Activated naive CD4-positive, alpha-beta T cell treated with anti-CD3 and anti-CD28 coated beads, Interleukin-2, amount 10 ng/mL, durations not matched to agents 7 days and 5 days (primary cell): Measurements from ENCODE around the gene GRIN1.

Source experiments
- CTCF ChIA-PET: fragments of 350-600 bp; sonication (Branson Sonifier 250); formaldehyde crosslinking; loops from one replicate; lab custom pipeline; 2021; ENCODE audit warnings: antibody characterized with exemption; lab: Charles Lee
- DNase-seq: peaks from one replicate; pipeline ENCODE4 v3.0.0-alpha.2; 2020
- H3K27ac Mint-ChIP-seq: one replicate; pipeline ENCODE4 v1.8.0; 2021; ENCODE audit warnings: mild to moderate bottlenecking, moderate library complexity, mixed read lengths
- H3K27me3 Mint-ChIP-seq: one replicate; pipeline ENCODE4 v1.8.0; 2021; ENCODE audit warnings: mild to moderate bottlenecking, mixed read lengths
- H3K36me3 Mint-ChIP-seq: one replicate; pipeline ENCODE4 v1.8.0; 2021; ENCODE audit warnings: mixed read lengths
- H3K4me1 Mint-ChIP-seq: one replicate; pipeline ENCODE4 v1.8.0; 2021; ENCODE audit warnings: mixed read lengths
- H3K4me3 Mint-ChIP-seq: one replicate; pipeline ENCODE4 v1.8.0; 2021; ENCODE audit warnings: mild to moderate bottlenecking, moderate library complexity, mixed read lengths
- H3K9me3 Mint-ChIP-seq: one replicate; pipeline ENCODE4 v1.8.0; 2021; ENCODE audit warnings: mixed read lengths

Gene GRIN1

DNA sequence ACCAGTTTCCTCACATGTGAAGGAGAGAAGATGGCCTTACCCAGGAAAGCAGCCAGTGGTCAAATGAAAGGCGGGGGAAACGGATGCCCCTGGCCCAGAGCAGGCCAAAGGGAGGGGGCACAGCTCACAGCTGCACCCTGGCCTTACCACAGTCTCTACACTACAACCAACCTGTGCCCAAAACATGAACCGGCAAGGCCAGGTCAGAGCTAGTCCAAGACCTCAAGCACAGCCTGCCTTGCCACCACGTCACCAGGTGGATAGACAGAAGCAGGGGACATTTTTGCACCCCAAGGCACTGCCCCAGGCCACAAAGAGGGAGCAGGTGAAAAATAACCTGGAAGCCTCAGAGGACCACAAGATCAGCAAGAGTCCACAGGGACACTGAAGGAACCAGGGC is 4.5 kb downstream of the GRIN1 start:
- Mint-ChIP-seq H3K27ac (no peak overlapping the region), H3K4me3 (no peak overlapping the region), H3K27me3 (peaks cover 61% of the 10 kb centered on the region), H3K9me3 (no peaks in the 10 kb centered on the region), H3K36me3 (no peaks in the 10 kb centered on the region), H3K4me1 (peaks cover 15% of the 10 kb centered on the region)
- CTCF ChIA-PET, result no interaction called here
- no peak for DNase-seq

DNA sequence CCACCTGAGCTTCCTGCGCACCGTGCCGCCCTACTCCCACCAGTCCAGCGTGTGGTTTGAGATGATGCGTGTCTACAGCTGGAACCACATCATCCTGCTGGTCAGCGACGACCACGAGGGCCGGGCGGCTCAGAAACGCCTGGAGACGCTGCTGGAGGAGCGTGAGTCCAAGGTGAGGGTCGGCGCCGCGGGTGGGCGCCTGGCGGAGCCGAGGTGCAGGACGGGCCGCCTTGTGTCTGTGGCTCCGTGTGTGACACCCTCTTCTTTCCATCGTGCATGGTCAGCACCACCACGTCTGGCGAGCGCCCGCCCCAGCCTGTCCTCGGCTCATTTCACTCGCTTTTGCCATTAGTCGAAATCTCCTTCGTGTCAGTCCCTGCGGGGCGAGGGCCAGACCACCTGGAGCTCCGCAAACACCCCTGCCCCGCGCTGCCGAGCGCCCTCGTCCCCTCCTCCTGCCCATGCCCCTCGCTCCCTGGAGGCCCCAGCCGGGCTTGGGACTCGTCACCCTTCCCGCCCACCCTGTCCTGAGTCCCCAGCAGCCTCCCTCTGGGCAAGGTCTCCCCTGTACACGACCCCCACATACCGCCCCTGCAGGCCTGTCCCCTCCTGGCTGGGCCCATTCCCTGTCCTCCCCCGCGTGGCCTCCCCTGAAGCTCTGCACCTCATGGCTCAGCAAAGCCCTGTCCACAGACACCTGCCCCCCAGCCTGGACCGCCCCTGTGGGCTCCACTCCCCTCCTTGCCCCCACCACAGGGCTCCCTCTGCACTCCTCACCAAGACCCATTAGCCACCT is 7.0 kb downstream of the GRIN1 start:
- Mint-ChIP-seq H3K36me3 (no peaks in the 10 kb centered on the region), H3K27ac (no peak overlapping the region), H3K4me1 (peaks cover 5% of the 10 kb centered on the region), H3K27me3 (peaks cover 47% of the 10 kb centered on the region), H3K9me3 (no peaks in the 10 kb centered on the region), H3K4me3 (no peak overlapping the region)
- no peak for DNase-seq
- CTCF ChIA-PET, result no interaction called here

DNA sequence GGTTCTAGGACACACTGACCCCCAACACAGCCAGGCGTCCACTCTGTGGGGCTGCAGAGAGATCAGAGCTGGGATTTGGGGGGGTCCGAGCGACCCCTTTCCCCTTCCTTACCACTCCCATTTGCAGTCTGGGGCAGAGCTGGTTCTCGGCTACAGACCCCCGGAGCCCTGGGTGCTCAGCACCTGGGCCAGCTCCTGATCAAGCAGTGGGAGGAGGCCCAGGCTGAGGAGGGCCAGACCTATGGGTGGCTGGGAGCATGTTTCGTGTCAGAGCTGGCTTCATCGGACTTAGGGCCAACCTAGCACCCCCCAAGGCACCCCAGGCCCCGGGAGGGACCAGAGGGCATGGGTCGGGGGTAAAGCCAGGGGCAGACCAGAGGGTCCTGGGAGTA is 7.6 kb downstream of the GRIN1 start:
- peaks cover 41% of the 10 kb centered on the region for H3K27me3 Mint-ChIP-seq
- H3K9me3 Mint-ChIP-seq, result no peaks in the 10 kb centered on the region
- no peaks in the 10 kb centered on the region for H3K36me3 Mint-ChIP-seq
- H3K27ac Mint-ChIP-seq, result no peak overlapping the region
- H3K4me1 Mint-ChIP-seq, result peaks cover 4% of the 10 kb centered on the region
- CTCF ChIA-PET, result no interaction called here
- no peak overlapping the region for H3K4me3 Mint-ChIP-seq
- DNase-seq, result no peak

DNA sequence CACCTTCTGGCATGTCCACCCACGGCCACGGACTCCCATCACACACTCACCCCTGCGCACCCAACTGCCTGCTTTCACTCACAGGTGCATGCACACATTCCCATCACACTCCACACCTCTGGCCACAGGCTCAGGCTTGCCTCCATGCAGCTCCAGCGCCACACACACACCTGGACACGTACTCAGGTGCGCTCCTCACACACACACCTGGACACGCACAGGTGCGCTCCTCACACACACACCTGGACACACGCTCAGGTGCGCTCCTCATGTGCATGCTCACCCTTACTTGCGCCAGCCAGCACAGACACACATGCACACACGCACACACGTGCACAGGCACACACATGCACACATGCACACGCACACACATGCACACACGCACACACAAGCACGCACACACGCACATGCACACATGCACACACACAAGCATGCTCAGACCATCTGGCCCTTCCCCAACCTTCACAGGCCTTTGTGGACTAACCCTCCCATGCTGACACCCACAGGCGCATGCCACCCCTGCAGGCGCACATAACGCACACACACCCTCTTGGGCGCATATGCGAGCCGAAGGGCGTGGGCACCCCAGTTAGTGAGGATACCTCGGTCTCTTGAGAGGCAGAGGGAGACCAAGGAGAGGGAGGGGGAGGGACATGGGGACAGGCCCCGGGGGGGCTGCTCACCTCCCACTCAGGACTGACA is 8.3 kb downstream of the GRIN1 start:
- CTCF ChIA-PET, result no interaction called here
- Mint-ChIP-seq H3K27ac (no peak overlapping the region), H3K9me3 (no peaks in the 10 kb centered on the region), H3K4me3 (no peak overlapping the region), H3K4me1 (peaks cover 4% of the 10 kb centered on the region), H3K27me3 (peaks cover 34% of the 10 kb centered on the region), H3K36me3 (no peaks in the 10 kb centered on the region)
- no peak for DNase-seq

DNA sequence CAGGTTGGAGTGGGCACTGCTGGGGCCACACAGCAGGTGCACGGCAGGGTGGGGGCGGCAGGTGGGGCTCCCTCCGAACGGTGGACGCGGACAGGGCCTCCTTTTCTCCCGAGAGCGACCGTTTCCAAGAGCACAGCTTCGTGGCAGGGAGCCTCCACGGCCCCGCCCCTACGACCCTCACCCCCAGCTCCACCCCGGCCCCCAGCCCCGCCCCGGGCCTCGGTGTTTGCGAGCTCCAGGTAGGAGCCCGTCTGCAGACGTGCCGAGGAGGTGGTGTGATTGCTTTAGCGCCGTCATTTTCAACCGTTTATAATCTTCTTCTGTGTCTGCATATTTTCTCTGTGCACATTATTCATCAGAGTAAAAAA is 8.8 kb downstream of the GRIN1 start:
- H3K9me3 Mint-ChIP-seq, result no peaks in the 10 kb centered on the region

DNA sequence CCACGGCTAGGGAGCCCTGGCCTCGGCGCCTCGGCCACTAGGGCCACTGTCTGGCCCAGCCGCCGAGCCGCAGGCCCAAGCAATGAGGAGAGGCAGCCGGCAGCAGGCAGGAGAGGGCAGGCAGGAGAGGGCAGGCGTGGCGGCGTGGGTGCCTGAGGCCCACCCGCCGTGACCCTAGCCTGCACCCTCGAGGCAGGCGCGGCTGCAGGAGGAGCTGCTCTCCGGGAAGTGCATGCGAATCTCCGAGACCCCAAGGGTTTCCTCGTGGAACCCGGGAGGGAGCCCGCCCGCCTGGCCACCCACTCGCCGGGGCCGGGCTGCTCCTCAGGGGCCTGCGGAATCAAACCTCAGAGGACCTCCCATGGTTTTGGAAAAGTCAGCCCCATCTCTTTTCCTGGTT is 9.3 kb downstream of the GRIN1 start:
- DNase-seq, result no peak
- Mint-ChIP-seq H3K36me3 (no peaks in the 10 kb centered on the region), H3K27me3 (peaks cover 24% of the 10 kb centered on the region), H3K27ac (no peak overlapping the region), H3K9me3 (no peaks in the 10 kb centered on the region), H3K4me3 (no peak overlapping the region), H3K4me1 (peaks cover 4% of the 10 kb centered on the region)
- CTCF ChIA-PET, result no interaction called here

More for the DNA sequence above, 8.8 kb downstream of the GRIN1 start:
- Mint-ChIP-seq H3K4me1 (peaks cover 4% of the 10 kb centered on the region), H3K27me3 (peaks cover 29% of the 10 kb centered on the region), H3K36me3 (no peaks in the 10 kb centered on the region), H3K4me3 (no peak overlapping the region), H3K27ac (no peak overlapping the region)
- DNase-seq, result no peak
- CTCF ChIA-PET, result no interaction called here

DNA sequence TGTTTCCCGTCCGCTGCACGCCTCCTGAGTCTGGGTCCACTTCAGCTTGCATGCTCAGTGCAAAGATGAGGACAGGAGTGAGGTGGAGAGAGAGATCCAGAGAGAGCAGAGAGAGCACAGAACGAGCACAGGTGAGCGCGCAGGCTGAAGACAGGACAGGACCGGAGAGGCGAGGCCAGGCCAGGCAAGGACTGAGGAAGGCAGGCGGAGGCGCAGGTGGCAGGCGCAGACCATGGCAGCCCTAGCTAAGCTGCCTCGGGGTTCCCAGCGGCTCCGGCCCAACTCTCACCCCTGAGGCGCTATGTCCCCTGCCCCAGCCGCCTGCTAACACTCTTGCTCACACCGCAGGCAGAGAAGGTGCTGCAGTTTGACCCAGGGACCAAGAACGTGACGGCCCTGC is 9.7 kb downstream of the GRIN1 start:
- no peaks in the 10 kb centered on the region for H3K9me3 Mint-ChIP-seq
- no peak for DNase-seq
- peaks cover 20% of the 10 kb centered on the region for H3K27me3 Mint-ChIP-seq
- H3K4me3 Mint-ChIP-seq, result no peak overlapping the region
- H3K27ac Mint-ChIP-seq, result no peak overlapping the region
- peaks cover 4% of the 10 kb centered on the region for H3K4me1 Mint-ChIP-seq
- H3K36me3 Mint-ChIP-seq, result no peaks in the 10 kb centered on the region
- CTCF ChIA-PET, result no interaction called here

DNA sequence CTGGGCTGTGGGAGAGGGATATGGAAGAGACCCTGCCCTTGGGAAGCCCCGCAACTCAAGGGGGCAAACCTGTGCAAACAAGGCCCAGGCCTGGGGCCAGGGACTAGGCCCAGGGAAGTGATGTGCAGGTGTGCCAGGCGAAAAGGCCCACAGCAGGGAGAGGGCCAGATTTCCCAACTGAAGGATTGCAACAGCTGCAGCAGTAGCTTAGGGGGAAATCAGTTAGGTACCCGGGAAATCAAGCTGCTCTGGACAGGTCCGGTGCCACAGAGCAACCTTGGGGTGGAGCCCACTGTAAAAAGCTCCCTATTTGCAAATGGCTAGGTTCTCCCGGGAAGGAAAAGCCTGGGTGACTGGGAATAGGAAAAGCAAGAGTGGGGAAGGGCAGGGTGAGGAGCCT is 10.4 kb downstream of the GRIN1 start:
- Mint-ChIP-seq H3K27me3 (peaks cover 15% of the 10 kb centered on the region), H3K9me3 (no peaks in the 10 kb centered on the region), H3K27ac (no peak overlapping the region), H3K4me3 (no peak overlapping the region), H3K36me3 (no peaks in the 10 kb centered on the region), H3K4me1 (peaks cover 4% of the 10 kb centered on the region)
- CTCF ChIA-PET, result interaction anchor here (0.6 kb wide), 1 partner anchor 42 kb away, joined by 3 read pairs; no protein-coding TSS in a partner anchor
- no peak for DNase-seq

DNA sequence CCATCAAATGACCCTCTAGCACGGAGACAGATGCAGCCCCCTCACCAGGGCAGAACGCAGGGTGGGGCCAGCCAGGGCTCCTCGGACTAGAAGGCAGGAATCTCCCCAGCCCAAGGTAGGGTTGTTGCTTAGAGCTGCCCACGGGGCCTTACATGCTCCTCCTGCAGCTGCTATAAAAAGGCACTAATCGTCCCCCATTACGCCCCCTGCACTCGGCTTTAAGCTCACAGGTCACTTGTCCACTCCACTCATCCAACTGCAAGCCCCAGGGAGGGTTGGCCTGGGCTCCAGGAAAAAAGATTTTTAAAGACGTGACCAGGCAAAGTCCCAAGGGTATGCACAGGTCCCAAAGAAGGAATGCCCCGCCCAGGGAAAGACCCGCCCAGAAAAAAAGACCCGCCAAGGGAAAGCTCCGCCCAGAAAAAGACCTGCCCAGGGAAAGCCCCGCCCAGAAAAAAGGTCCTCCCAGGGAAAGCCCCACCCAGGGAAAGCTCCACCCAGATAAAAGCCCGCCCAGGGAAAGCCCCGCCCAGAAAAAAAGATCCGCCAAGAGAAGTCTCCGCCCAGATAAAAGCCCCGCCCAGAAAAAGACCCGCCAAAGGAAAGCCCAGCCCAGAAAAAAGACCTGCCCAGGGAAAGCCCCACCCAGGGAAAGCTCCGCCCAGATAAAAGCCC is 11.1 kb downstream of the GRIN1 start:
- Mint-ChIP-seq H3K4me3 (no peak overlapping the region), H3K36me3 (no peaks in the 10 kb centered on the region), H3K27me3 (peaks cover 16% of the 10 kb centered on the region), H3K4me1 (peaks cover 4% of the 10 kb centered on the region), H3K27ac (no peak overlapping the region), H3K9me3 (no peaks in the 10 kb centered on the region)
- DNase-seq, result no peak
- CTCF ChIA-PET, result no interaction called here

DNA sequence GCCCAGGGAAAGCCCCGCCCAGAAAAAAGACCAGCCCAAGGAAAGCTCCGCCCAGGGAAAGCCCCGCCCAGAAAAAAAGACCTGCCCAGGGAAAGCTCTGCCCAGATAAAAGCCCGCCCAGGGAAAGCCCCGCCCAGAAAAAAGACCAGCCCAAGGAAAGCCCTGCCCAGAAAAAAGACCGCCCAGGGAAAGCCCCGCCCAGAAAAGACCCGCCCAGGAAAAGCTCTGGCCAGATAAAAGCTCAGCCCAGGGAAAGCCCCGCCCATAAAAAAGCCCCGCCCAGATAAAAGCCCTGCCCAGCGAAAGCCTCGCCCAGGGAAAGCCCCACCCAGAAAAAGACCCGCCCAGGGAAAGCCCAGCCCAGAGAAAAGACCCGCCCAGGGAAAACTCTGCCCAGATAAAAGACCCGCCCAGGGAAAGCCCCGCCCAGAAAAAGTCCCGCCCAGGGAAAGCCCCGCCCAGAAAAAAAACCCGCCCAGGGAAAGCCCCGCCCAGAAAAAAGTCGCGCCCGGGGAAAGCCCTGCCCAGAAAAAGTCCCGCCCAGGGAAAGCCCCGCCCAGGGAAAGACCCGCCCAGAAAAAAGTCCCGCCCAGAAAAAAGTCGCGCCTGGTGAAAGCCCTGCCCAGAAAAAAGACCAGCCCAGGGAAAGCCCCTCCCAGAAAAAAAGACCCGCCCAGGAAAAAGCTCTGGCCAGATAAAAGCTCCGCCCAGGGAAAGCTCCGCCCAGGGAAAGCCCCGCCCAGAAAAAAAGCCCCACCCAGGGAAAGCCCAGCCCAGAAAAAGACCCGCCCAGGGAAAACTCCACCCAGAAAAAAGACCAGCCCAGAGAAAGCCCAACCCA is 11.9 kb downstream of the GRIN1 start:
- Mint-ChIP-seq H3K27me3 (peaks cover 24% of the 10 kb centered on the region), H3K4me1 (peaks cover 4% of the 10 kb centered on the region), H3K27ac (no peak overlapping the region), H3K9me3 (no peaks in the 10 kb centered on the region), H3K4me3 (no peak overlapping the region), H3K36me3 (no peaks in the 10 kb centered on the region)
- DNase-seq, result peak; percentile 48
- CTCF ChIA-PET, result no interaction called here

DNA sequence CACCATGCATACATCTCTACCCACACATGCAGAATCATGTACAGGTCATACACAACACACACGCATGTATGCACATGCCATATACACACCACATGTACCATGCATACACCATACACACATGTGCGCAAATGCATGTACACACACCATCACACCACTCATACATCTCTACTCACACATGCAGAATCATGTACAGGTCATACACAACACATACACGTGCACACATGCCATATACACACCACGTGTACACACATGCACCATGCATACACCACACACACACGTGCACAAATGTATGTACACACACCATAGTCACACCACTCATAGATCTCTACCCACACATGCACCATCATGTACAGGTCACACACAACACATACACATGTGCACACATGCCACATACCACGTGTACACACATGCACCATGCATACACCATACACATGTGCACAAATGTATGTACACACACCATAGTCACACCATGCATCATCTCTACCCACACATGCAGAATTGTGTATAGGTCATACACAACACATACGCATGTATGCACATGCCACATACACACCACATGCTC is 14.0 kb downstream of the GRIN1 start:
- no peak overlapping the region for H3K27ac Mint-ChIP-seq
- CTCF ChIA-PET, result no interaction called here
- DNase-seq, result no peak
- peaks cover 14% of the 10 kb centered on the region for H3K4me1 Mint-ChIP-seq
- no peaks in the 10 kb centered on the region for H3K9me3 Mint-ChIP-seq
- peaks cover 40% of the 10 kb centered on the region for H3K27me3 Mint-ChIP-seq
- no peaks in the 10 kb centered on the region for H3K36me3 Mint-ChIP-seq
- no peak overlapping the region for H3K4me3 Mint-ChIP-seq

DNA sequence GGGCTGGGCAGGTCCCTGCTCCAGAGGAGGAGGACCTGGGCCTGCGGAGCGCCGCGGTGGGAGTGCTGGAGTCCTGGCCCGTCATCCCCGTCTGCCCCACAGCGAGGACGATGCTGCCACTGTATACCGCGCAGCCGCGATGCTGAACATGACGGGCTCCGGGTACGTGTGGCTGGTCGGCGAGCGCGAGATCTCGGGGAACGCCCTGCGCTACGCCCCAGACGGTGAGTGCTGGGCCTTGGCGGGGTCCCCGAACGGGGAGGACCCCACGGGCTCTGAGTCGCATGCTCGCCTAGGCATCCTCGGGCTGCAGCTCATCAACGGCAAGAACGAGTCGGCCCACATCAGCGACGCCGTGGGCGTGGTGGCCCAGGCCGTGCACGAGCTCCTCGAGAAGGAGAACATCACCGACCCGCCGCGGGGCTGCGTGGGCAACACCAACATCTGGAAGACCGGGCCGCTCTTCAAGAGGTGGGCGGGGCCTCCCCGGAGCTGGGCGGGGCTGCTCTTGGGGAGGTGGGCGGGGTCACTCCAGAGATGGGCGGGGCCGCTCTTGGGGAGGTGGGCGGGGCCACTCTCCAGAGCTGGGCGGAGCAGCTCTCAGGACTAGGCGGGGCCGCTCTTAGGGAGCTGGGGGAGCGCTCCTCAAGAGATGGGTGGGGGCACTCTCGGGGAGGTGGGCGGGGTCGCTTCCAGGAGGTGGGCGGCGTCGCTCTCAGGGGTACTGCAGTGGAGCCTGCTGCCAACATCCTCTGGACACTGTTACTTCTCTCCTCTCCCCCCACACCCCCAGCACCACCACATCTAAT is 17.8 kb downstream of the GRIN1 start:
- no peak overlapping the region for H3K4me3 Mint-ChIP-seq
- peak; percentile 66 for DNase-seq
- H3K9me3 Mint-ChIP-seq, result no peaks in the 10 kb centered on the region
- peaks cover 67% of the 10 kb centered on the region for H3K27me3 Mint-ChIP-seq
- peaks cover 20% of the 10 kb centered on the region for H3K4me1 Mint-ChIP-seq
- no peak overlapping the region for H3K27ac Mint-ChIP-seq
- H3K36me3 Mint-ChIP-seq, result no peaks in the 10 kb centered on the region
- CTCF ChIA-PET, result interaction anchor here (1.0 to 2.0 kb wide), 2 partner anchors 20 to 80 kb away, joined by 3 to 4 read pairs; no protein-coding TSS in a partner anchor
